Limb (tissue), 2 donors: Measurements from ENCODE around the gene ABLIM2.
A peak's percentile ranks its signal among the peaks of the same experiment; 100 is the strongest.

ENCODE experiments used
- DNase-seq, 2 donors: peaks; one replicate each; pipeline ENCODE4 v3.0.0-alpha.2; 2016; ENCODE audit errors: extremely low spot score in 2 of 2

The ABLIM2 gene

GRCh38 chr4:8104491-8105305 lies 53.9 kb downstream of the ABLIM2 start:
- no peak for DNase-seq

DNA sequence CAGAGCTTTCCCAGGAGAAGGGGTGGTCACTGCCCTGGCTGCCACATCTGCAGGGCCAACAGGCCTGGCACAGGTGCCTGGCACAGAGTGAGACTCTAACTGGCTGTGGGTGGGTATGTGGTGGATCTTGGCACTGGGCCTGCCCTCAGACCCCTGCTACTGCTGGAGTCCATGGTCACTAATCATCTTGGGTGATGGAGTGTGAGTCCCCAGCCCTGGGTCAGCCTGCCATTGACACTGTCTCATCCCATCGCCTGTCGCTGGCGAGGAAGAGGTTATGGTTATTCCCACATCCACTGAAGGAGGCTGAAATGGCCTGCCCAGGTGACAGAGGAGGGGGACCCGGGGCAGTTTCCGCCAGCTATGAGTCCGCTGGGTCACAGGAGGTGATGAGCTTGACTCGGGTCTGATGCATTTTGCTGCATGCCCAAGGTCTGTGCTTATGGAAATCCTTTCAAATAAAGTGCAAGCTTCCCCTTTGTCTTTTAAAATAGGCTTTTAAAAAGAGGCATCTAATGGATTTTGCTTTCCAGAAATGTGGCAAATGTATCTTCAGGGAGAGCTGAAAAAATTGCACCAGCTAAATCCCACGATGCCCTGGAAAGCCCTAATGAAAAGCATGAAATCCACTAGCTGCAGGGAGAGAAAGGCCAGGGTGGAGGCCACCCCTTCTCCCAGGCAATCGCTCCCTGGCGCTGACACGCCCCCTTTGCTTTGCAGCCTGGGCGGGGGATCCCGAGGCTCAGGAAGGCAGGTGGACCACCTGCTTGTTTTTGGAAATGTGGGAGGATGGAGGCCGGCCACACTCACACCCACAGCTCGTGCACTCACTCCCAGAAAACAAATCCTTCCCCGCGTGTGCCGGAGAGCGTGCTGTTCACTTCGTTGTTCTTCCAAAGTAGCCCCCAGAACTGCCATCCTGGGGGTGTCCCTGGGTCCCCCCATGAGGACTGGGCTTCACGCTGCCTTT lies 54.9 kb downstream of the ABLIM2 start:
- no peak for DNase-seq

DNA sequence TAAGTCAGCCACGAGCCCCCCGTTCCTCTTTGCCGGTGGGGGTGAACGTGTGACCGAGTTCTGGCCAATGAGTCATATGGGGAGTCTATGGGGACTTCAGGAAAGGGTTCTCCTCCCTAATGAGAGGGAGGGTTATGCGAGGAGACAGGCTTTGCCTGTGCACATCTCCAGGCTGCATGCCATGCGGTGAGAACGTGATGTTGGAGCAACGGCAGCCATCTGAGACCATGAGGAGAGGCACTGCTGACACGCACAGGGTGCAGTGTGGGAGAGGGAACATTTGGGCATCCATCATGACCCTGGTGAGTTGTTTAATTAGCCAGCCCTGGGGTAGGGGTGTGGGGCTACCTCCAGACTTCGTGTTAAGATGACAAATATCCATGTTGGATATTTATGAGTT lies 55.8 kb downstream of the ABLIM2 start:
- DNase-seq: no peak

GRCh38 chr4:8102076-8102355 lies 56.6 kb downstream of the ABLIM2 start:
- DNase-seq: no peak

DNA sequence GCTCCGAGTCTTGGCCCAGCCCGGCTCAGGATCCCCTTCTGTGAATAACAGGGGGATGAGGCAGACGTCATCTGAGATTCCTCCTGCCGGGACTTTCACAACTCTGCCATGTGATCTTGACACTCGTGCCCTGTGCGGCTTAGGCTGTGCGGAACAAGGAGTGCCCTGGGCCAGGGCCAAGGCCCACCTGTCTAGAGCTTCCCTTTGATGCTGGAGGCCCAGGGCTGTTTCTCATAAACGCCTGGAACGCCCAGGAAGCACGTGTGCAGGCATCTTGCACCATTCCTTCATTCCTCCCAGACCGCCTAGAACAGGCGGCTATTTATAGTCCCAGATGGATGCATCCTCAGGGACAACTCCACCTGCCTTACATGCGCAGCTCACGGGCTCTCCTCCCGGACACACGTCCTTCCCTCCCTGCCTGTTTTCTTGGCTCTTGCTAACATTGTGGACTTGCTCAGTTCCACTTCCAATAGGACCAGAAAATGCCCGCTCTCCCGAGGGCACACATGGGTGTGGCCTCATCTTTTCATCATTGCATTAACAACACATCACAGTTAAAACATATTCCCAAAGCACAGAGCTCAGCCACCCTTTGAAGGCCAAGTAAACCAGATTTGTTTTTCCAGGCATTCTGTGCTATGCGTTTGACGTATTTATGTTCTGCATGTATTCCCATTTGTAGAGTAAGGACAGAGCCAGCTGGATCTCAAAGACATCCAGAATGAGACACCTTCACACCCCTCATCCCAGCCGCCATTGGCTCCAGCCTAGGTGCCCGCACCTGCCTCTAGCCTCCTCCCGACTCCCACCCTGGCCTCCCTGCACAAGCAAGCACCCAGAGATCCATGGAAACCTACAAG lies 57.2 kb downstream of the ABLIM2 start:
- DNase-seq: peak; percentile 34 to 62

DNA sequence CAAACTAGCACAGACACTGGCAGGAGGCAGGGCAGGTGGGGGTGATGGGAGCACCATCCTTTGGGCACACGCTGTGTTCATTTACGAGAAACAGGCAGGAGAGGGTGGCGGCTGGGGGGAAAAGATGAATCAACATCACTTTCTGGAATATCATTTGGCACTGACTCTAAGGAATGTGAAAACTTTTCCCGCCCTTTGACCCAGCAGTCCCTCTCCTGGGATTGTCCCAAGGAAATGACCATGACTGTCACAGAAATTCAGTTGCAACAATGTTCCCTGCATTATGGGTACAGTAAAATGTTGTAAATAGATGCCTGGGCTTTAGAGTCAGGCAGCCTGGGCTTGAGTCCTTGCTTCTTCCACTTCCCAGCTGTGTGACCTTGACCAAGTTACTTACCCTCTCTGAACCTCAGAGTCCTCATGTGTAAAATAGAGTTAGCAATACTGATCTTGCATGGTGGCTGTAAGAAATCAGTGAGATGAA lies 58.6 kb downstream of the ABLIM2 start:
- DNase-seq: no peak

DNA sequence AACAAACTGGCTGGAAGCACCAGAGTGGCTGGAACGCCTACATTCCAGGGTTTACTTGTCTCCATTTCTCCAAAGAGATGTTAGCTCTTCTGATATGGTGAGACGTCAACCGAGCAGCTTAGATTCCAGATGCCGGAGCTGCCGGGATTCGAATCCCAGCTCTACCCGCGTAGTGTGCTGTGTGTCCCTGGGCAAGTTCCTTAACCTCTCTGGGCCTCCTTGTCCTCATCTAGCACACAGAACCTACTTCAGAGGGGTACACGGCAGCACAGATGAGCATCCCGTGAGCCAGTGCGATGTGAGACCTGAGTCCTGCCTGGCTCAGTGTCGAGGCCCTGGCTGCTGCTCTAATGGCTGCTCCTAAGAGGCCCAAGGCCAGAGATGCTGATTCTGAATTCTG lies 60.1 kb downstream of the ABLIM2 start:
- DNase-seq: no peak

- DNase-seq: no peak
Observed at GRCh38 chr4:8097721-8098345, 60.8 kb downstream of the ABLIM2 start.

DNA sequence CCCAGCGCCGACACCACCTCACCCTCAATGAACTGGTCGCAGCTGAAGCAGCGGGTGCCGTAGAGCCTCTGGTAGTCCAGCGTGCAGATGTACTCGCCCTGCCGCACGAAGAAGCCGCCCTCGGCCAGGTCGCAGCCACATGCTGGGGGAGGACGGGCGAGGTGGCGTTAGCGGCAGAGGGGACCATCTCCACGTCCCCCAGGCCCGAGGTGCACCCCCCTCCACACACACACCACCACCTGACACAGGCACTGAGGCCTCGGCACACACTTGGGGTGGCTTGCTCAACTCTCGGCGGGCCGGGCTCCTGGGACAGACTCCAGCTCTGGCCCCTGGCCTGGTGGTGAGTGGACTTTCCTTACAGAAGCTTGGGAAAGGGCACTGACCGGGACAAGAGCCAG lies 61.5 kb downstream of the ABLIM2 start:
- DNase-seq: no peak

- no peak for DNase-seq
Observed at GRCh38 chr4:8096690-8097061, 61.9 kb downstream of the ABLIM2 start.

DNA sequence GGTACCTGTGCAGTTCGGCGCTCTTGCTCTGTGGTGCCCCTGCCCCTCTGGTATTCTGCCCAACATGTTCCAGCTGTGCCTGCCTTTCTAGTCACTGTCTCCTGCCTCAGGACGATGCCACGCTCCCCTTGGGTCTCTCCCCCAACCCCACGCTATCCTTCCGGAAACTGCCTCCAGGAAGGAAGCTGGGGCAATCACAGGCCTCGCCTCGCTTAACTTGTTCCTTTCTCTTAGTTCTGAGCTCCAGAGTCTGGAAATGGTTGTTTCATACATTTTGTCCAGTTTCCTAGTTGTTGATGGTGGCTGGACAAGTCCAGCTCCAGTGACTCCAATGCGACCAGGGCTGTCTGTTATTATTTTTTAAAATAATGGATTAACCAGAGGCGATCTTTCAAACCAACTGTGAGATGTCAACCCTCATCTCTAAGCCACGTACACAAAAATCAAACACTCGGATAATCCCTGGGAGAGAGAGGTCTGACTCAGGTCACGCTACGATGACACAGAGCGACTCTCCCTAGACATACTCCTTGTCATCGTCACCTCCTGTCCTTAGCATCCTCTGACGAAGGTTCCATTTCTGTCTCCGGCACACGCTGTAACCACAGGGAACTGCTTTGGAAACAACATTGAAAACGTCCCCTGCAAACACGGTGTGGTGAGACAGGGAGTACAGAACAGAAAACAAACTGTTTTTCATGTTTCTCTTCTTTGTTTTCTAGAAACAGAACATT lies 62.5 kb downstream of the ABLIM2 start:
- no peak for DNase-seq

DNA sequence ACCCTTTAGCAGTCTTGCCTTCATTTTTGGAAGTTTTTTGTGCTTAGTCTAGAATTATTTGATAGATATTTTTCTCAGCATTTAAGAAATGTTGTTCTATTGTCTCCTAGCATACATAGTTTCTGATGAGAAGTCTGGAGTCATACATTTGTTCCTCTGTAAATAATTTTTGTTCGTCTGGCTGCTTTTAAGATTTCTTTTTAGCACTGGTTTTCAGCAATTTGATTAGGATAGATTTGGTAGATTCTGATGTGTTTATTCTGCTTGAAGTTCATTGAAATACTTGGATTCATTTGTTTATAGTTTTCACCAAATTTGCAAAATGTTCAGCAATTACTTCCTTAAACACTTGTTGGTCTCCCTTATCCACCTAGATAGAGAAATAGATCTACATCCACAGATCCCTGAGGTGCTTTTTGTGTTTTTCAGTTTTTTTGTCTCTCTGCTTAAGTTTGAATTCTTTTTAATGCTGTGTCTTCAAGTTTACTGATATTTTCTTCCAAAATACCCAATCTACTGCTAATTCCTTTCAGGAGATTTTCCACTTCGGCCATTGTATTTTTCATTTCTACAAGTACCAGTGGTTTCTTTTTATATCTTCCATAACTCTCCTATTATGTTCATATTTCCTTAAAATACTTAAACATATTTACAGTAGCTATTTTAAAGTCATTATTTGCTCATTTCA lies 64.9 kb downstream of the ABLIM2 start:
- no peak for DNase-seq

DNA sequence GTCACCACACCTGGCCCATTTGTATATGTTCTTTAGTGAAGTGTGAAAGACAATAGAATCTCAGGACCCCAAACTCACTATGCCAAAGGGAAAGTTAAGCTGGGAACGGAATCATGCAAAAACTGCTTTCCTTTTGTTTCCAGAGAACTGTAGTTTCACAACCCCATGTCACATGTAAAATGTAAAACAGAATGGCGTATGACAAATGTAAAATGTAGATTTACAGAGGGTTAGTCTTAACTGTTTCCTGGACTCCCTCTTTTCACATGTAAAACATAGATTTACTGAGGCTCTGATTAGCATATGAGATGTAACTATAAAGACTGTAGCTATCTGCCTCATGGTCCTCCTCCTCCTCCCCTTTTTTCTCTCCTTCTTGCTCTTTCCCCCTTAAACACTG lies 66.3 kb downstream of the ABLIM2 start:
- no peak for DNase-seq

GRCh38 chr4:8090744-8091301 lies 67.8 kb downstream of the ABLIM2 start:
- DNase-seq: no peak

DNA sequence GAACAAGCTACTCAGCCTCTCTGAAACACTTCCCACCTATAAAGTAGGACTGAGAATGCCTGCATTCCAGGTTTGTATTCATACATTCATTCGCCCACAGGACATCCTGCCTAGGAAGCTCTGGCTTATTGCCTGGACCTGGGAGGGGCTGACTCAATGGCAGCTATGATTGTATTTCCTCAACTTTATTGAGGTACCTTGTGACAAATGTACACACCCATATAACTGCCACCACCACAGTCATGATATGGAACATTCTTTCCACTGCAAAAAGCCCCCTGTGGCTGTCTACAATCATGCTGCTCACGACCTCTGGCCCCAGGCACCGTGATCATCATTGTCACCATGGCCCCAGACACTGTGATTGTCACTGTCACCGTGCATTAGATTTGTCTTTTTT lies 68.3 kb downstream of the ABLIM2 start:
- DNase-seq: no peak

GRCh38 chr4:8089862-8090261 lies 68.8 kb downstream of the ABLIM2 start:
- DNase-seq: no peak

- no peak for DNase-seq
Observed at GRCh38 chr4:8088966-8089491, 69.6 kb downstream of the ABLIM2 start.

GRCh38 chr4:8087921-8088495 lies 70.6 kb downstream of the ABLIM2 start:
- DNase-seq: no peak
